Spinal cord (tissue), 10 donors: ENCODE data around the gene GPR160. TPM values are rescaled to one million over a fixed set of nuclear protein-coding genes. Genes with fewer than 3 reads are reported as not detected.

Source experiments
- DNase-seq, 6 donors: peaks; one replicate each; pipeline versions ENCODE4 v3.0.0 to v3.0.0-alpha.2; 2013 to 2015; ENCODE audit warnings: low spot score in 6 of 6, low read depth in 4 of 6
- H3K27ac ChIP-seq: one replicate; pipeline ENCODE4 v1.5.1; 2013; ENCODE audit warnings: low read depth, low read length, control low read depth
- H3K27me3 ChIP-seq: one replicate; pipeline ENCODE4 v1.6.1; 2013; ENCODE audit warnings: low read length; ENCODE audit not compliant: control insufficient read depth, insufficient read depth
- H3K36me3 ChIP-seq: one replicate; pipeline ENCODE4 v1.6.1; 2013; ENCODE audit warnings: low read length; ENCODE audit not compliant: control insufficient read depth, insufficient read depth
- H3K4me1 ChIP-seq: one replicate; pipeline ENCODE4 v1.6.1; 2013; ENCODE audit warnings: low read length; ENCODE audit not compliant: control insufficient read depth, insufficient read depth
- H3K4me3 ChIP-seq: one replicate; pipeline ENCODE4 v1.5.1; 2013; ENCODE audit warnings: low read depth, low read length, control low read depth
- H3K9me3 ChIP-seq: one replicate; pipeline ENCODE4 v1.6.1; 2013; ENCODE audit warnings: low read length; ENCODE audit not compliant: control insufficient read depth, insufficient read depth
- WGBS: methylation state at CpG from one replicate; pipeline ENCODE4 v1.1.5; 2013; ENCODE audit warnings: missing lambda C conversion rate; ENCODE audit not compliant: insufficient coverage; 5-methylcytosine and 5-hydroxymethylcytosine counted together
- polyA plus RNA-seq, 2 donors: library from polyadenylated mRNA; unstranded; fragments of 120-200 nt; gene quantifications; one replicate each; pipeline ENCODE4 v1.2.1, GENCODE V29; 2013; ENCODE audit not compliant: insufficient read length in 2 of 2
- total RNA-seq, 2 donors: library from RNA; depleted of rRNA in 1 of 2; stranded (reverse); fragments of 120-200 nt in 1 of 2; fragments of >200 nt in 1 of 2; gene quantifications; one replicate each; pipeline versions ENCODE4 v1.2.3 to v1.2.4, GENCODE V29; 2013 to 2014
- donor health status: healthy.

The GPR160 gene
- total and polyA plus RNA-seq, 4 donors = 0.61 to 7.2 (median 2.2) TPM

GRCh38 chr3:170079536-170080165 is 41.9 kb downstream of the GPR160 start:
- Histone ChIP-seq H3K4me1 (no peaks in the 10 kb centered on the region), H3K27me3 (no peaks in the 10 kb centered on the region), H3K9me3 (no peaks in the 10 kb centered on the region), H3K27ac (no peak overlapping the region), H3K4me3 (no peak overlapping the region), H3K36me3 (peaks cover 12% of the 10 kb centered on the region)
- 50% methylated on average over 2 of the region's 2 CpGs for WGBS
- peak in 1 of 6 donors; percentile 32 for DNase-seq

- H3K36me3 ChIP-seq = peaks cover 12% of the 10 kb centered on the region
- H3K27ac ChIP-seq = no peak overlapping the region
- DNase-seq = no peak
- no peaks in the 10 kb centered on the region for H3K27me3 ChIP-seq
- no peaks in the 10 kb centered on the region for H3K9me3 ChIP-seq
- H3K4me1 ChIP-seq = no peaks in the 10 kb centered on the region
- 94% methylated on average over 2 of the region's 4 CpGs for WGBS
- no peak overlapping the region for H3K4me3 ChIP-seq
Measured at GRCh38 chr3:170080605-170081004, 42.8 kb downstream of the GPR160 start.

- Histone ChIP-seq H3K27me3 (no peaks in the 10 kb centered on the region), H3K4me3 (no peak overlapping the region), H3K27ac (no peak overlapping the region), H3K36me3 (peaks cover 12% of the 10 kb centered on the region), H3K9me3 (no peaks in the 10 kb centered on the region), H3K4me1 (no peaks in the 10 kb centered on the region)
- WGBS = no CpG with 5 or more reads among the region's 1 CpG
- DNase-seq = peak in 1 of 6 donors; percentile 49
Measured at GRCh38 chr3:170081079-170081741, 43.4 kb downstream of the GPR160 start.

GRCh38 chr3:170083343-170083742 is 45.5 kb downstream of the GPR160 start:
- Histone ChIP-seq H3K4me3 (no peak overlapping the region), H3K27me3 (no peaks in the 10 kb centered on the region), H3K9me3 (no peaks in the 10 kb centered on the region), H3K4me1 (no peaks in the 10 kb centered on the region), H3K27ac (no peak overlapping the region), H3K36me3 (peaks cover 10% of the 10 kb centered on the region)
- DNase-seq = no peak
- WGBS = 80% methylated on average over 1 of the region's 1 CpG

- DNase-seq = no peak
- Histone ChIP-seq H3K9me3 (no peaks in the 10 kb centered on the region), H3K36me3 (peaks cover 10% of the 10 kb centered on the region), H3K4me1 (no peaks in the 10 kb centered on the region), H3K27ac (no peak overlapping the region), H3K27me3 (no peaks in the 10 kb centered on the region), H3K4me3 (no peak overlapping the region)
- no CpG with 5 or more reads among the region's 6 CpGs for WGBS
Measured at GRCh38 chr3:170085396-170085795, 47.6 kb downstream of the GPR160 start.

- WGBS = no CpG with 5 or more reads among the region's 3 CpGs
- DNase-seq = no peak
- Histone ChIP-seq H3K4me3 (no peak overlapping the region), H3K27ac (no peak overlapping the region), H3K4me1 (no peaks in the 10 kb centered on the region), H3K27me3 (no peaks in the 10 kb centered on the region), H3K9me3 (no peaks in the 10 kb centered on the region), H3K36me3 (peaks cover 2% of the 10 kb centered on the region)
Measured at GRCh38 chr3:170089862-170090600, 52.2 kb downstream of the GPR160 start.

- H3K4me3 ChIP-seq = no peak overlapping the region
- peaks cover 2% of the 10 kb centered on the region for H3K36me3 ChIP-seq
- no peaks in the 10 kb centered on the region for H3K27me3 ChIP-seq
- H3K27ac ChIP-seq = no peak overlapping the region
- no peak for DNase-seq
- no peaks in the 10 kb centered on the region for H3K4me1 ChIP-seq
- no peaks in the 10 kb centered on the region for H3K9me3 ChIP-seq
Measured at GRCh38 chr3:170090601-170090981, 52.8 kb downstream of the GPR160 start.

GRCh38 chr3:170092907-170093306 is 55.1 kb downstream of the GPR160 start:
- WGBS = 100% methylated on average over 1 of the region's 3 CpGs
- no peak for DNase-seq
- H3K9me3 ChIP-seq = no peaks in the 10 kb centered on the region
- no peak overlapping the region for H3K4me3 ChIP-seq
- H3K27ac ChIP-seq = no peak overlapping the region
- H3K27me3 ChIP-seq = no peaks in the 10 kb centered on the region
- no peaks in the 10 kb centered on the region for H3K4me1 ChIP-seq
- H3K36me3 ChIP-seq = peaks cover 2% of the 10 kb centered on the region

- H3K36me3 ChIP-seq = no peaks in the 10 kb centered on the region
- no peaks in the 10 kb centered on the region for H3K9me3 ChIP-seq
- no peaks in the 10 kb centered on the region for H3K27me3 ChIP-seq
- no peaks in the 10 kb centered on the region for H3K4me1 ChIP-seq
- no CpG with 5 or more reads among the region's 4 CpGs for WGBS
- DNase-seq = no peak
- no peak overlapping the region for H3K4me3 ChIP-seq
- no peak overlapping the region for H3K27ac ChIP-seq
Measured at GRCh38 chr3:170095771-170096170, 58.0 kb downstream of the GPR160 start.

GRCh38 chr3:170096342-170096741 is 58.5 kb downstream of the GPR160 start:
- Histone ChIP-seq H3K9me3 (no peaks in the 10 kb centered on the region), H3K4me1 (no peaks in the 10 kb centered on the region), H3K27ac (no peak overlapping the region), H3K4me3 (no peak overlapping the region), H3K27me3 (no peaks in the 10 kb centered on the region), H3K36me3 (no peaks in the 10 kb centered on the region)
- no peak for DNase-seq
- WGBS = no CpG with 5 or more reads among the region's 3 CpGs
